Astrocyte (in vitro differentiated cells and primary cell): ENCODE measurements around the gene PPM1G. TPM values are rescaled to one million over a fixed set of nuclear protein-coding genes. Genes with fewer than 3 reads are reported as not detected.

Source experiments
- DNase-seq: peaks from one replicate; pipeline ENCODE4 v3.0.0-alpha.2; 2010; ENCODE audit warnings: low read depth
- FAIRE-seq: peaks from 2 replicates; lab custom pipeline; 2011; peaks lifted over from hg19 to GRCh38; lab: Jason Lieb, UNC
- H2AFZ ChIP-seq: 2 replicates; pipeline ENCODE4 v1.6.0; 2012; ENCODE audit warnings: low read depth, low read length, inconsistent platforms
- H3K27ac ChIP-seq: 2 replicates; pipeline ENCODE4 v1.5.1; 2011; ENCODE audit warnings: low read depth, low read length, inconsistent platforms
- H3K27me3 ChIP-seq: 2 replicates; pipeline ENCODE4 v1.6.0; 2011; ENCODE audit warnings: low read length, inconsistent platforms; ENCODE audit not compliant: insufficient read depth
- H3K36me3 ChIP-seq: 2 replicates; pipeline ENCODE4 v1.5.1; 2011; ENCODE audit warnings: low read length, inconsistent platforms; ENCODE audit not compliant: insufficient read depth
- H3K4me1 ChIP-seq: 2 replicates; pipeline ENCODE4 v1.5.1; 2011; ENCODE audit warnings: low read length, inconsistent platforms; ENCODE audit not compliant: insufficient read depth
- H3K4me2 ChIP-seq: 2 replicates; pipeline ENCODE4 v1.6.0; 2012; ENCODE audit warnings: low read length, inconsistent platforms
- H3K4me3 ChIP-seq: 2 replicates; pipeline ENCODE4 v1.5.1; 2011; ENCODE audit warnings: low read depth, mild to moderate bottlenecking, low read length, inconsistent platforms; ENCODE audit not compliant: insufficient read depth
- H3K79me2 ChIP-seq: 2 replicates; pipeline ENCODE4 v1.6.0; 2012; ENCODE audit warnings: mild to moderate bottlenecking, low read length, inconsistent platforms; ENCODE audit not compliant: insufficient read depth
- H3K9ac ChIP-seq: 2 replicates; pipeline ENCODE4 v1.6.0; 2012; ENCODE audit warnings: mild to moderate bottlenecking, low read length, inconsistent platforms
- H3K9me3 ChIP-seq: 2 replicates; pipeline ENCODE4 v1.5.1; 2012; ENCODE audit warnings: low read depth, mild to moderate bottlenecking, low read length, inconsistent platforms; ENCODE audit not compliant: insufficient read depth
- H4K20me1 ChIP-seq: 2 replicates; pipeline ENCODE4 v1.6.0; 2012; ENCODE audit warnings: low read length, inconsistent platforms; ENCODE audit not compliant: insufficient read depth
- H3K27ac Mint-ChIP-seq: one replicate; pipeline ENCODE4 v1.8.0; 2021; ENCODE audit warnings: mild to moderate bottlenecking, mixed read lengths; ENCODE audit not compliant: unreplicated experiment
- H3K27me3 Mint-ChIP-seq: one replicate; pipeline ENCODE4 v1.8.0; 2021; ENCODE audit warnings: low read depth, mixed read lengths; ENCODE audit not compliant: unreplicated experiment
- H3K36me3 Mint-ChIP-seq: one replicate; pipeline ENCODE4 v1.8.0; 2021; ENCODE audit warnings: low read depth, mixed read lengths; ENCODE audit not compliant: unreplicated experiment
- H3K4me1 Mint-ChIP-seq: one replicate; pipeline ENCODE4 v1.8.0; 2021; ENCODE audit warnings: low read depth, mixed read lengths; ENCODE audit not compliant: unreplicated experiment
- H3K4me3 Mint-ChIP-seq: one replicate; pipeline ENCODE4 v1.8.0; 2021; ENCODE audit warnings: mild to moderate bottlenecking, moderate library complexity, mixed read lengths; ENCODE audit not compliant: unreplicated experiment
- H3K9me3 Mint-ChIP-seq: one replicate; pipeline ENCODE4 v1.8.0; 2021; ENCODE audit warnings: mild to moderate bottlenecking, mixed read lengths; ENCODE audit not compliant: unreplicated experiment
- CTCF ChIP-seq: IDR thresholded peaks from 2 replicates; pipeline ENCODE4 v1.5.1; 2011; ENCODE audit warnings: low read depth, mild to moderate bottlenecking, inconsistent platforms, low read length, moderate library complexity; ENCODE audit not compliant: insufficient read depth
- EZH2 ChIP-seq: IDR thresholded peaks from 2 replicates; pipeline ENCODE4 v1.6.1; 2012; ENCODE audit warnings: mild to moderate bottlenecking, low read length, inconsistent platforms; ENCODE audit not compliant: insufficient read depth
- total RNA-seq: library from RNA; stranded (reverse); gene quantifications from 2 replicates; pipeline ENCODE4 v1.2.1, GENCODE V29; 2021

The PPM1G gene
- total RNA-seq, 1 donor from 2014 or later, result 79.0 TPM

DNA sequence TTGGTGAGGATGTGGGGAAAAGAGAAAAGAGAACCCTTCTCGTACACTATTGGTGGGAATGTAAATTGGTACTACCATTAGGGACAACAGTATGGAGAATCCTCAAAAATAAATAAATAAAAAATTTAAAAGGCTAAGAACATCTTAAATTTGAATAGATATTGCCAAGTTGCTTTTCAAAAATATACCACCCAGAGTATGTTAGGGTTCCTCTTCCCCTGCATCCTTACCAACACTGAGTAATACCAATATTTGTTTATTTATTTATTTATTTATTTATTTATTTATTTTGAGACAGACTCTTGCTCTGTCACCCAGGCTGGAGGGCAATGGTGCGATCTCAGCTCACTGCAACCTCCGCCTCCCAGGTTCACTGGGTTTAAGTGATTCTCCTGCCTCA lies 13.6 kb upstream of the PPM1G start:
- no peaks in the 10 kb centered on the region for H3K9me3 ChIP-seq

GRCh38 chr2:27421660-27422250 lies 12.4 kb upstream of the PPM1G start:
- Histone ChIP-seq H4K20me1 (no peaks in the 10 kb centered on the region), H3K9ac (no peak overlapping the region), H2AFZ (no peak overlapping the region), H3K4me1 (no peaks in the 10 kb centered on the region), H3K4me3 (no peak overlapping the region), H3K27ac (no peak overlapping the region), H3K27me3 (no peaks in the 10 kb centered on the region), H3K79me2 (no peaks in the 10 kb centered on the region), H3K9me3 (no peaks in the 10 kb centered on the region), H3K36me3 (no peaks in the 10 kb centered on the region), H3K4me2 (no peak overlapping the region)
- no peak overlapping the region for H3K4me3 Mint-ChIP-seq
- no peak for DNase-seq
- TF ChIP-seq EZH2 (no peak), CTCF (no peak)
- H3K9me3 Mint-ChIP-seq, result no peaks in the 10 kb centered on the region
- H3K4me1 Mint-ChIP-seq, result no peaks in the 10 kb centered on the region
- H3K27me3 Mint-ChIP-seq, result peaks cover 1% of the 10 kb centered on the region
- FAIRE-seq, result no peak
- H3K27ac Mint-ChIP-seq, result no peak overlapping the region
- H3K36me3 Mint-ChIP-seq, result no peaks in the 10 kb centered on the region

More for the DNA sequence above, 13.6 kb upstream of the PPM1G start:
- no peak overlapping the region for H3K4me2 ChIP-seq
- Mint-ChIP-seq H3K27ac (no peak overlapping the region), H3K27me3 (peaks cover 1% of the 10 kb centered on the region), H3K4me3 (no peak overlapping the region), H3K4me1 (peaks cover 4% of the 10 kb centered on the region), H3K36me3 (no peaks in the 10 kb centered on the region), H3K9me3 (no peaks in the 10 kb centered on the region)
- DNase-seq (no peak), FAIRE-seq (no peak)
- H3K9ac ChIP-seq, result no peak overlapping the region
- no peak overlapping the region for H3K27ac ChIP-seq
- TF ChIP-seq CTCF (no peak), EZH2 (no peak)
- H3K27me3 ChIP-seq, result no peaks in the 10 kb centered on the region
- no peaks in the 10 kb centered on the region for H3K4me1 ChIP-seq
- no peaks in the 10 kb centered on the region for H3K79me2 ChIP-seq
- H3K4me3 ChIP-seq, result no peak overlapping the region
- no peaks in the 10 kb centered on the region for H3K36me3 ChIP-seq
- no peak overlapping the region for H2AFZ ChIP-seq
- H4K20me1 ChIP-seq, result no peaks in the 10 kb centered on the region

DNA sequence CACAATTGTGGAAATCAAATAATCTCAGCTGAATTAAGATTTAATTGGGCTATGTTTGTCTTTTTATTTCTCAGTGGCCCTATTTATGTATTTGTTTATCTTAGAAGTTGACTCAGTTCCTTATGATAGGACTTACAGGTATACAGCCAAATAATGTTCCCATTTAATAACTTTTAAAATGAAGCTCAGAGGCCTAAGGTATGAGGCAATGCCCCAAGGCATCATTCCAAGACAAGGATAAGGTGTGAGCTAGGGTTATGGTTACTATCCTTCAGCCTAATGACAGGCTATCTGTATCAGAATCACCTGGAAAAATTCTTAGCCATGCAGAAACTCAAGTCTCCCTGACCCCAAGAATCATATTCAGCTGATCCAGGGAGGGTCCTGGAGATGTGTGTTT lies 11.6 kb upstream of the PPM1G start:
- no peak overlapping the region for H3K4me3 ChIP-seq
- H3K4me1 ChIP-seq, result no peaks in the 10 kb centered on the region
- H4K20me1 ChIP-seq, result no peaks in the 10 kb centered on the region
- no peak for TF ChIP-seq CTCF
- TF ChIP-seq EZH2, result no peak
- no peaks in the 10 kb centered on the region for H3K27me3 ChIP-seq
- H3K79me2 ChIP-seq, result no peaks in the 10 kb centered on the region
- DNase-seq, result no peak
- peaks cover 1% of the 10 kb centered on the region for H3K27me3 Mint-ChIP-seq
- no peaks in the 10 kb centered on the region for H3K9me3 Mint-ChIP-seq
- FAIRE-seq, result no peak
- H3K9me3 ChIP-seq, result no peaks in the 10 kb centered on the region
- H3K4me3 Mint-ChIP-seq, result no peak overlapping the region
- H3K4me2 ChIP-seq, result no peak overlapping the region
- no peaks in the 10 kb centered on the region for H3K36me3 ChIP-seq
- H3K4me1 Mint-ChIP-seq, result no peaks in the 10 kb centered on the region
- H3K27ac Mint-ChIP-seq, result no peak overlapping the region
- H3K9ac ChIP-seq, result no peak overlapping the region
- H3K36me3 Mint-ChIP-seq, result no peaks in the 10 kb centered on the region
- no peak overlapping the region for H2AFZ ChIP-seq
- H3K27ac ChIP-seq, result no peak overlapping the region
